PC-3 (cell line): ENCODE measurements around the gene ST7.

ENCODE experiments used
- CTCF ChIP-seq: fragments of 300-600 bp; sonication (generic); conservative IDR thresholded peaks from 2 replicates; pipeline ENCODE4 v1.5.1; 2017; ENCODE audit warnings: antibody characterized with exemption, low read depth, mild to moderate bottlenecking, low read length
- EZH2 ChIP-seq: fragments of 300-600 bp; sonication (generic); IDR thresholded peaks from one replicate; pipeline ENCODE4 v1.6.1; 2017; ENCODE audit warnings: antibody characterized with exemption, mild to moderate bottlenecking, low read length; ENCODE audit not compliant: unreplicated experiment

- TF ChIP-seq CTCF, result no peak
- no peak for TF ChIP-seq EZH2
Measured at GRCh38 chr7:117247809-117248208, 294.5 kb downstream of the ST7 start.
